ENCODE results near the gene PMS2.
"Not testable (repeated sequence)": the region's sequence is repeated elsewhere in the genome, so short reads cannot be mapped to it uniquely, and the experiment has no call there.

The PMS2 gene

GRCh38 chr7:6007386-6007785 lies 1.5 kb downstream of the PMS2 start:
- H3K4me1 ChIP-seq (ENCODE audit: insufficient read depth, poor library complexity, severe bottlenecking) = no peaks in the 10 kb centered on the region
- peaks cover 26% of the 10 kb centered on the region for H3K36me3 ChIP-seq (ENCODE audit: low read depth)
- ATAC-seq (ENCODE audit: low read depth) = no peak
- DNase-seq (ENCODE audit: low spot score) = no peak
- no peaks in the 10 kb centered on the region for H3K27me3 ChIP-seq (ENCODE audit: insufficient read depth, poor library complexity, severe bottlenecking)
- H3K4me3 ChIP-seq (ENCODE audit: severe bottlenecking) = no peak overlapping the region
- H3K27ac ChIP-seq (ENCODE audit: poor library complexity, severe bottlenecking) = no peak overlapping the region
- TF ChIP-seq CTCF (IDR thresholded peaks at IDR 0.05; ENCODE audit: poor library complexity, severe bottlenecking) = no peak
- H3K9me3 ChIP-seq (ENCODE audit: severe bottlenecking) = no peaks in the 10 kb centered on the region

GRCh38 chr7:5997210-5997808 lies 11.5 kb downstream of the PMS2 start:
- H3K36me3 ChIP-seq (ENCODE audit: low read depth) = peaks cover 80% of the 10 kb centered on the region

GRCh38 chr7:5987061-5987460 lies 21.8 kb downstream of the PMS2 start:
- not testable (repeated sequence) for H3K4me1 ChIP-seq (ENCODE audit: insufficient read depth, poor library complexity, severe bottlenecking); H3K27me3 ChIP-seq (ENCODE audit: insufficient read depth, poor library complexity, severe bottlenecking); H3K9me3 ChIP-seq (ENCODE audit: severe bottlenecking); H3K27ac ChIP-seq (ENCODE audit: poor library complexity, severe bottlenecking); DNase-seq (ENCODE audit: low spot score); ATAC-seq (ENCODE audit: low read depth); H3K4me3 ChIP-seq (ENCODE audit: severe bottlenecking)
- peaks cover 42% of the 10 kb centered on the region for H3K36me3 ChIP-seq (ENCODE audit: low read depth)

More at GRCh38 chr7:5997210-5997808, 11.5 kb downstream of the PMS2 start:
- H3K4me3 ChIP-seq (ENCODE audit: severe bottlenecking) = no peak overlapping the region
- H3K27me3 ChIP-seq (ENCODE audit: insufficient read depth, poor library complexity, severe bottlenecking) = no peaks in the 10 kb centered on the region
- no peaks in the 10 kb centered on the region for H3K9me3 ChIP-seq (ENCODE audit: severe bottlenecking)
- DNase-seq (ENCODE audit: low spot score) (no peak), ATAC-seq (ENCODE audit: low read depth) (peak; percentile 38; the same call in 1 of the 3 replicates)
- peaks cover 10% of the 10 kb centered on the region for H3K4me1 ChIP-seq (ENCODE audit: insufficient read depth, poor library complexity, severe bottlenecking)
- TF ChIP-seq CTCF (IDR thresholded peaks at IDR 0.05; ENCODE audit: poor library complexity, severe bottlenecking) = peak; percentile 78
- no peak overlapping the region for H3K27ac ChIP-seq (ENCODE audit: poor library complexity, severe bottlenecking)

- peaks cover 12% of the 10 kb centered on the region for H3K36me3 ChIP-seq (ENCODE audit: low read depth)
- DNase-seq (ENCODE audit: low spot score); H3K4me1 ChIP-seq (ENCODE audit: insufficient read depth, poor library complexity, severe bottlenecking); H3K27me3 ChIP-seq (ENCODE audit: insufficient read depth, poor library complexity, severe bottlenecking); ATAC-seq (ENCODE audit: low read depth); H3K27ac ChIP-seq (ENCODE audit: poor library complexity, severe bottlenecking); H3K9me3 ChIP-seq (ENCODE audit: severe bottlenecking); H3K4me3 ChIP-seq (ENCODE audit: severe bottlenecking): not testable (repeated sequence)
Observed at GRCh38 chr7:5979680-5980314, 29.1 kb downstream of the PMS2 start.

- H3K27ac ChIP-seq (ENCODE audit: poor library complexity, severe bottlenecking); H3K27me3 ChIP-seq (ENCODE audit: insufficient read depth, poor library complexity, severe bottlenecking); H3K36me3 ChIP-seq (ENCODE audit: low read depth); H3K4me1 ChIP-seq (ENCODE audit: insufficient read depth, poor library complexity, severe bottlenecking); ATAC-seq (ENCODE audit: low read depth); H3K4me3 ChIP-seq (ENCODE audit: severe bottlenecking); DNase-seq (ENCODE audit: low spot score); H3K9me3 ChIP-seq (ENCODE audit: severe bottlenecking): not testable (repeated sequence)
Observed at GRCh38 chr7:5973580-5973979, 35.3 kb downstream of the PMS2 start.

- not testable (repeated sequence) for DNase-seq (ENCODE audit: low spot score); H3K27me3 ChIP-seq (ENCODE audit: insufficient read depth, poor library complexity, severe bottlenecking); H3K27ac ChIP-seq (ENCODE audit: poor library complexity, severe bottlenecking); H3K4me1 ChIP-seq (ENCODE audit: insufficient read depth, poor library complexity, severe bottlenecking); H3K36me3 ChIP-seq (ENCODE audit: low read depth); H3K4me3 ChIP-seq (ENCODE audit: severe bottlenecking); H3K9me3 ChIP-seq (ENCODE audit: severe bottlenecking)
- peak; percentile 41 for ATAC-seq (ENCODE audit: low read depth)
Observed at GRCh38 chr7:5970347-5970911, 38.4 kb downstream of the PMS2 start, which contains the start of gene RSPH10B. Gene RSPH10B (minus strand): TSS chr7:5970689. CDS start chr7:5967116, 3,573 bp downstream.

- not testable (repeated sequence) for H3K36me3 ChIP-seq (ENCODE audit: low read depth); H3K27ac ChIP-seq (ENCODE audit: poor library complexity, severe bottlenecking); H3K4me1 ChIP-seq (ENCODE audit: insufficient read depth, poor library complexity, severe bottlenecking); ATAC-seq (ENCODE audit: low read depth); H3K27me3 ChIP-seq (ENCODE audit: insufficient read depth, poor library complexity, severe bottlenecking); H3K9me3 ChIP-seq (ENCODE audit: severe bottlenecking); H3K4me3 ChIP-seq (ENCODE audit: severe bottlenecking); DNase-seq (ENCODE audit: low spot score)
Observed at GRCh38 chr7:5963810-5964209, 45.0 kb downstream of the PMS2 start.

- H3K27ac ChIP-seq (ENCODE audit: poor library complexity, severe bottlenecking); H3K4me1 ChIP-seq (ENCODE audit: insufficient read depth, poor library complexity, severe bottlenecking); H3K36me3 ChIP-seq (ENCODE audit: low read depth); ATAC-seq (ENCODE audit: low read depth); H3K27me3 ChIP-seq (ENCODE audit: insufficient read depth, poor library complexity, severe bottlenecking); DNase-seq (ENCODE audit: low spot score); H3K4me3 ChIP-seq (ENCODE audit: severe bottlenecking); H3K9me3 ChIP-seq (ENCODE audit: severe bottlenecking): not testable (repeated sequence)
Observed at GRCh38 chr7:5963205-5963604, 45.6 kb downstream of the PMS2 start.

- H3K27me3 ChIP-seq (ENCODE audit: insufficient read depth, poor library complexity, severe bottlenecking); H3K36me3 ChIP-seq (ENCODE audit: low read depth); DNase-seq (ENCODE audit: low spot score); H3K4me1 ChIP-seq (ENCODE audit: insufficient read depth, poor library complexity, severe bottlenecking); H3K27ac ChIP-seq (ENCODE audit: poor library complexity, severe bottlenecking); ATAC-seq (ENCODE audit: low read depth); H3K9me3 ChIP-seq (ENCODE audit: severe bottlenecking); H3K4me3 ChIP-seq (ENCODE audit: severe bottlenecking): not testable (repeated sequence)
Observed at GRCh38 chr7:5934945-5935450, 73.9 kb downstream of the PMS2 start.

All from RWPE2 (cell line).